Islet of Langerhans (tissue), 1 donor: ENCODE measurements around the gene CLIP1.
"Not testable (repeated sequence)": the region's sequence is repeated elsewhere in the genome, so short reads cannot be mapped to it uniquely, and the experiment has no call there.

Experiments used
- FAIRE-seq: peaks from one replicate; lab custom pipeline; 2011; peaks lifted over from hg19 to GRCh38; lab: Jason Lieb, UNC

Gene CLIP1

GRCh38 chr12:122395319-122395718 lies 27.1 kb downstream of the CLIP1 start:
- no peak for FAIRE-seq

GRCh38 chr12:122394626-122395194 lies 27.8 kb downstream of the CLIP1 start:
- no peak for FAIRE-seq

- FAIRE-seq = no peak
Observed at GRCh38 chr12:122393817-122394216, 28.7 kb downstream of the CLIP1 start.

GRCh38 chr12:122392411-122392810 lies 30.1 kb downstream of the CLIP1 start:
- FAIRE-seq = no peak

GRCh38 chr12:122389677-122390076 lies 32.8 kb downstream of the CLIP1 start:
- FAIRE-seq = no peak

DNA sequence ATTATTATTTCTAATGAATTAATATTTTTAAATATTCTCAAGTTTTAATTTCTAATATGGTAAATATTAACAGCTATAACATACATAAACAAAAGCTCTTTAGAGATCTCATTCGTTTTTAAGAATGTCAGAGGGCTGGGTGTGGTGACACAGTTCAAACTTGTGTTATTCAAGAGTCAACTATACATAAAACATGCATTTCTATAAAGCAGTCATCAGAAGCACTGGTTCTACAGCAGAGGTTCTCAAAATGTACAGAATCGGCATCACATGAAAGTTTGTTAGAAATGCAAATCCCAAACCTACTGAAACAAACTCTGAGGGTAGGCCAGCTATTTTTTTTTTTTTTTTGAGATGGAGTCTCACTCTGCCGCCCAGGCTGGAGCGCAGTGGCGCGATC lies 34.6 kb downstream of the CLIP1 start:
- FAIRE-seq = no peak

DNA sequence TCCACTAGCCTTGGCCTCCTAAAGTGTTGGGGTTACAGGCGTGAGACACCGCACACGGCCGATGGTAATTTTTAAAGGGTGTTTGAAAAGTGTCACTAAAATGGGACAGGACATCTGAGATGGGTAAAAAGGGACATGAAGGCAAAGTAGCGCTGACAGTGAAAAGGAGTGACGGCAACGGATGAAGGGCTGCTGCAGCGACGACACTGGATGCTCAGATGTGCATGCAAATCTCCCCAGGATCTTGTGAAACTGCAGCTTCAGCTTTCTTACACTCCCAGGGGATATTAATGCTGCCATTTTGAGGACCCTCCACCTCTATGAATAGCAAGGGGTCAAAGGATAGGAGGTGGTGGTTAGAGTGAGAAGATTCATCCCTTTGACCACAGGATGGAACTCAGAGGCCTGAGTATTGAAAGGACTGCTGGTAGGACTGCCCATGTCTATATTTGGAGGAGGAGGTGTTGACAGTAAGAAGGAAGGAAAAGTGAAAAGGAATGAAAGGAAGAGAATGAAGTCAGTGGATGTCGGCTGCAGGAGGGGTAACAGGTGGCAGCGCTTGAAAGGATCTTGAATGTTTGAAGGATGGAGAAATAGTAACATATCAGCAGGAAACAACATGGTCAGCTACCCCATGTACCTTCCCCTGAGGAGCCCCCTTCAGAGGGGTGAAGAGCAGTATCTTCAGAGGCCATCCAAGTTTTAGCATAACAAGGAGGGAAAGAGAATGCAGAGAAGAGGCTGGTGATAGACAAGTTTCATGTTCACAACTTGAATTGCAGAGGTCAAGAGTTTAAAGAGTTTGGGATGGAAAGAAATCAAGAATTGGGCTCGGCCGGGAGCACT lies 37.1 kb downstream of the CLIP1 start:
- FAIRE-seq = no peak

DNA sequence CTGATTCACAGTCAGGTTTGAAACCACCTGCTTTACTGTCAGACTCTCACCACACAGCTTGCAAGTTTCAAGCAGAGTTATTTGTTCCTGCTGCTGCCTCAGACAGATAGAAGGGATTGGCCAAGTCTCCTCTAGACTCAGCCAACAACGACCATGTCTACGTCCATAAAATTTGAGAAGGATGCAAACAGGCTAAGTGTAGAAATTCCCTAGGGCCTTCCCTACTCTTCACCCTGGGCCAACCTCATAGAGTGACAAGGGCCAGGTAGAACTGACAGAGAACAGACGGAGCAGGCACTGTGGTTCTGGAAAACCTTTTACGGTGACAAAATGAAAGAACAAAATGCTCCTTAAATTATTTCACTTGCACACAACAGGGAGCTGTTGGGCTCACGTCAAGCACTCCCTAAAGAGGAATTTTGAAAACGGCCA lies 39.5 kb downstream of the CLIP1 start:
- FAIRE-seq = no peak

GRCh38 chr12:122381021-122381420 lies 41.4 kb downstream of the CLIP1 start:
- FAIRE-seq = no peak

- not testable (repeated sequence) for FAIRE-seq
Observed at GRCh38 chr12:122376751-122377150, 45.7 kb downstream of the CLIP1 start.

DNA sequence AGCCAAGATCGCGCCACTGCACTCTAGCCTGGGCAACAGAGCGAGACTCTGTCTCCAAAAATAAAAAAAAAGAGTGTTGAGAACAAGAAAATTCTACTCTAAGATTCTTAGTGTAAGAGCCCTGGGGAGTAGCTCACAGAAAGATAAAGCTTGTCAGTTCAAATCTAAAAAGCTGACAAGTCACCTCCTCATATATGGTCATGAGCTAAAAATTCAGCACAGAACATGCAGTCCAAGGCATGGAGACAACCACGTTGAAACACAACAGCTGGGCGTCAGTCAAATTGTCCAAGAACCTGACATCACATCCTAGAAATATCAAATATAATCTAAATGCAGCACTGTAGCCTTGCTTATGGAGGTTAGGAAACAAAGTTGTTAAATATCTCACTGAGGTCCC lies 47.8 kb downstream of the CLIP1 start:
- no peak for FAIRE-seq

- FAIRE-seq = no peak
Observed at GRCh38 chr12:122371475-122372045, 50.9 kb downstream of the CLIP1 start.

GRCh38 chr12:122368361-122369073 lies 54.0 kb downstream of the CLIP1 start:
- no peak for FAIRE-seq

DNA sequence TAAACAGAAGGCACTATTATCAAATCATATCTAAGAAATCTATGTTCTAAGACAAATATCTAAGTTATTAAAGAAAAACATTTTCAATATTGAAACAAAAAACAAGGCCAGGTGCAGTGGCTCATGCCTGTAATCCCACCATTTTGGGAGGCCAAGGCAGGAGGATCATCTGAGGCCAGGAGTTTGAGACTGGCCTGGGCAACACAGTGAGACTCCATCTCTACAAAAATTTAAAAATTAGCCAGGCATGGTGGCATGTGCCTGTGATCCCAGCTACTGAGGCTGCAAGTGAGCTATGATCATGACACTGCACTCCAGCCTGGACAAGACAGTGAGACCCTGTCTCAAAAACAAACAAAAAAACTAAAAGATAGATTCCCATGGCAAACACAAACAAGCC lies 54.8 kb downstream of the CLIP1 start:
- FAIRE-seq = not testable (repeated sequence)

DNA sequence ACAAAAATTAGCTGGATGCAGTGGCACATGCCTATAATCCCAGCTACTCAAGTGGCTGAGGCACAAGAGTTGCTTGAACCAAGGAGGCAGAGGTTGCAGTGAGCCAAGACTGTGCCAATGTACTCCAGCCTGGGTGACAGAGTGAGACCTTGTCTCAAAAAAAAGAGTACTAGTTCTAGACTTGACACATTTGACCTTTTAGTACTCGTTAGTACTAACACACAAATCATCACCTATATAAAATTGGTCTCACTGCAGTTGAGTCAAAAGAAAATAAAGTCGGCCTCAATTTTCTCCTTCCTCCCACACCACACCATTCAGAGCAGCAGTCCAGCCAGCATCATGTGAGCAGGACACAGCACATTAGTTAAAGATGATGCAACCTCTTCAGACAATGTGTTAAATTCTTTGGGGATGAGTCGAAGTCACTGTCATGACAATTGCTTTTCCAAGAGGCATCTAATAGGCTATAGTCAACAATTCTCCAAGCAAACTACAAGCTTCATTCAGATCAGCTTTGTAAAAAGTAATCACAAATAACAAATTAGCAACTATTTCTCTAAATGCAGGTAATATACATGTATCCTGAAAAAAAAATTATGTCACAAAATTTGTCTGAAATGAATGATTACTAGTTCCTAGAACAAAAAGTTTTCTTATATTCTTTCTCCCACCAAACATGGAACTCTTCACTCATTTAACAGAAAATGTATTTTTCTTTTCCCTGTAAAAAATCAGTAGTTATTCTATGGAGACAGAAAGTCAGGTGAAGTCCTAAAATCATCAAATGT lies 55.6 kb downstream of the CLIP1 start:
- peak; percentile 75 for FAIRE-seq

- FAIRE-seq = not testable (repeated sequence)
Observed at GRCh38 chr12:122365226-122365625, 57.2 kb downstream of the CLIP1 start.

GRCh38 chr12:122363782-122364181 lies 58.7 kb downstream of the CLIP1 start:
- no peak for FAIRE-seq

GRCh38 chr12:122362755-122363154 lies 59.7 kb downstream of the CLIP1 start:
- FAIRE-seq = no peak

- not testable (repeated sequence) for FAIRE-seq
Observed at GRCh38 chr12:122358403-122358802, 64.1 kb downstream of the CLIP1 start.

DNA sequence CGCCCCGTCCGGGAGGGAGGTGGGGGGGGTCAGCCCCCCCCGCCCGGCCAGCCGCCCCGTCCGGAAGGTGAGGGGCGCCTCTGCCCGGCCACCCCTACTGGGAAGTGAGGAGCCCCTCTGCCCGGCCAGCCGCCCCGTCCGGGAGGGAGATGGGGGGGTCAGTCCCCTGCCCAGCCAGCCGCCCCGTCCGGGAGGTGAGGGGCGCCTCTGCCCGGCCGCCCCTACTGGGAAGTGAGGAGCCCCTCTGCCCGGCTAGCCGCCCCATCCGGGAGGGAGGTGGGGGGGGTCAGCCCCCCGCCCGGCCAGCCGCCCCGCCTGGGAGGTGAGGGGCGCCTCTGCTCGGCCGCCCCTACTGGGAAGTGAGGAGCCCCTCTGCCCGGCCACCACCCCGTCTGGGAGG lies 64.9 kb downstream of the CLIP1 start:
- not testable (repeated sequence) for FAIRE-seq

- FAIRE-seq = not testable (repeated sequence)
Observed at GRCh38 chr12:122356991-122357390, 65.5 kb downstream of the CLIP1 start.

DNA sequence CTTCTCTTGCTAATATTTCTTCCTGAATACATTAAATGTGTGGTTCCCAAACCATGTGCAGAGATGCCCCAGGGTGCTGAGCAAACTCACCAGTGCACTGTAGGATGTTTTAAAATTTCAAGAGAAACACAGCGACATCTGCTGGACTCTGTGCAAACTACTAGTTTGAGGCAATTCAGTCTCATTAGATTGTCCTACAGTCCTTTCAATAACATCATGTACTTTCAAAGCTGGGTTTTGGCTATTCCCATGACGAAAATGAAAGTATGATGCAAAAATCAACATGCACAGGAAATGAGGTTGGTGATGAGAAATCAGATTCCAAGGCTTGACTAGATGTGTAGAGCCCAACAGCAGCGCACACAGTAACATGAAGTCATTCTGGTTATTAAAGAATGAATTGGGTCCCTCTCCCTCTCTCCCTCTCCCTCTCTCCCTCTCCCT lies 66.3 kb downstream of the CLIP1 start:
- FAIRE-seq = no peak
